Hematopoietic multipotent progenitor cell treated with erythropoietin and hydrocortisone succinate and interleukin-3 and kit ligand, for 15 days (in vitro differentiated cells): ENCODE data around the gene GRIK2.

Source experiments
- DNase-seq: peaks from one replicate; pipeline ENCODE4 v3.0.0-alpha.2; 2015; ENCODE audit warnings: low spot score

GRIK2 gene

GRCh38 chr6:101539510-101540245 lies 146.2 kb downstream of the GRIK2 start:
- DNase-seq = no peak

GRCh38 chr6:101541894-101542293 lies 148.4 kb downstream of the GRIK2 start:
- no peak for DNase-seq

- no peak for DNase-seq
Measured at GRCh38 chr6:101543796-101544195, 150.3 kb downstream of the GRIK2 start.

- no peak for DNase-seq
Measured at GRCh38 chr6:101544286-101544685, 150.8 kb downstream of the GRIK2 start.

- no peak for DNase-seq
Measured at GRCh38 chr6:101545191-101545590, 151.7 kb downstream of the GRIK2 start.

GRCh38 chr6:101550451-101550850 lies 156.9 kb downstream of the GRIK2 start:
- DNase-seq = no peak

- DNase-seq = no peak
Measured at GRCh38 chr6:101554231-101554630, 160.7 kb downstream of the GRIK2 start.

- DNase-seq = no peak
Measured at GRCh38 chr6:101558712-101559111, 165.2 kb downstream of the GRIK2 start.

GRCh38 chr6:101572627-101573026 lies 179.1 kb downstream of the GRIK2 start:
- no peak for DNase-seq

GRCh38 chr6:101577091-101577490 lies 183.6 kb downstream of the GRIK2 start:
- no peak for DNase-seq

GRCh38 chr6:101578306-101578705 lies 184.8 kb downstream of the GRIK2 start:
- DNase-seq = no peak

GRCh38 chr6:101582792-101583191 lies 189.3 kb downstream of the GRIK2 start:
- no peak for DNase-seq

GRCh38 chr6:101585501-101585900 lies 192.0 kb downstream of the GRIK2 start:
- DNase-seq = no peak

- DNase-seq = no peak
Measured at GRCh38 chr6:101588343-101588742, 194.8 kb downstream of the GRIK2 start.

GRCh38 chr6:101595276-101595675 lies 201.8 kb downstream of the GRIK2 start:
- DNase-seq = no peak

GRCh38 chr6:101597693-101598092 lies 204.2 kb downstream of the GRIK2 start:
- no peak for DNase-seq

- DNase-seq = no peak
Measured at GRCh38 chr6:101605426-101605825, 211.9 kb downstream of the GRIK2 start.

- DNase-seq = no peak
Measured at GRCh38 chr6:101605874-101606273, 212.4 kb downstream of the GRIK2 start.

GRCh38 chr6:101607111-101607690 lies 213.7 kb downstream of the GRIK2 start:
- no peak for DNase-seq

GRCh38 chr6:101608703-101609102 lies 215.2 kb downstream of the GRIK2 start:
- no peak for DNase-seq

GRCh38 chr6:101613556-101613955 lies 220.0 kb downstream of the GRIK2 start:
- DNase-seq = no peak

- no peak for DNase-seq
Measured at GRCh38 chr6:101614774-101615173, 221.3 kb downstream of the GRIK2 start.

- DNase-seq = no peak
Measured at GRCh38 chr6:101626269-101626668, 232.8 kb downstream of the GRIK2 start.

GRCh38 chr6:101630941-101631340 lies 237.4 kb downstream of the GRIK2 start:
- DNase-seq = no peak
